Anterior cingulate cortex (tissue), 58 donors: ENCODE data around the gene SOX6.
A peak's percentile ranks its signal among the peaks of the same experiment; 100 is the strongest.
"Not testable (repeated sequence)": the region's sequence is repeated elsewhere in the genome, so short reads cannot be mapped to it uniquely, and the experiment has no call there.

ENCODE experiments used
- DNase-seq, 58 donors: peaks; one replicate each; lab custom pipeline; 2025; lab: John Stamatoyannopoulos, UW

The SOX6 gene

DNA sequence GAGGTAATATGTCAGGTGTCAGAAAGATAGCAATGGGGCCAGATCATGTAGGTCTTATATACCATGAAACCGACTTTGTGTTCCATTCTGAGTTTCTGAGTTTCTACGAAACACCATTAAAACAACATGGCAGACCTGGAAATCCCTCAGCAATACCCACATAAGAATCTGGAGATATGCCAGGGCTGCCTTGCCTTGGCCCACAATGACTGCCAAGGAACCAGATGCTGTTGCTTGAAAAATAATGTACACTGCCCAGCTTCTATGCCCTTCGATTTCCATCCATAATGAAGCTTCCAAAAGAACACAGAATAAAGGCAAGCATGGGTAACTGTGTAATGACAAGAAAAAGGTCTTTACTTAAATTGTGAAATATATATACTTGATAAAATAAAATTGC lies 277.4 kb downstream of the SOX6 start:
- no peak for DNase-seq

DNA sequence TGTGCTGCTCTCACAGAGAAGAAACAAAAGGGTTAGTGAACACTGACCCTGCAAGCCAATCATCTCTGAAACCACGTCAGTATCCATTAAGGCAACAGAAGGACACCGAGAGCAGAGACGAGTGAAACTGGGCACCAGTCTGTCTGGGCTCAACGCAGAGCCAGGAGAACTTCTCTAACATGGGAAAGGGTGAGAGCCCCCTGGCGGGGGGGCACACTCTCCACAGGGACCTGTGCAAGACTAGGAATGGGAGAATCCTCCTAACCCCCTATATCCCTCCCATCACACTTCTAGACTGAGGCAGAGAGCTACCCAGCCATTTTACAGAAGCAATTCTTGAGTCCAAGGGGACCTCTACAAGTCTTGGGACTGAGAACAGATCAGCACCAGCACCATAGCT lies 285.8 kb downstream of the SOX6 start:
- DNase-seq, result no peak

DNA sequence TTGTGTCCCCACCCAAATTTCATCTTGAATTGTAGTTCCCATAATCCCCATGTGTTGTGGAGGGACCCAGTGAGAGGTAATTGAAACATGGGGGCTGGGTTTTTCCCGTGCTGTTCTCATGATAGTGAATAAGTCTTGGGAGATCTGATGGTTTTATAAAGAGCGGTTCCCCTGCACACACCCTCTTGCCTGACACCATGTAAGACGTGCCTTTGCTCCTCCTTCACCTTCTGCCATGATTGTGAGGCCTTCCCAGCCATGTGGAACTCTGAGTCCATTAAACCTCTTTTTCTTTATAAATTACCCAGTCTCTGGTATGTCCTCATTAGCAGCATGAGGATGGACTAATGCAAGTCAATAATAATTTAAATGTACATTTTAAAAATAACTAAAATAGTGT lies 289.1 kb downstream of the SOX6 start:
- DNase-seq, result not testable (repeated sequence)

DNA sequence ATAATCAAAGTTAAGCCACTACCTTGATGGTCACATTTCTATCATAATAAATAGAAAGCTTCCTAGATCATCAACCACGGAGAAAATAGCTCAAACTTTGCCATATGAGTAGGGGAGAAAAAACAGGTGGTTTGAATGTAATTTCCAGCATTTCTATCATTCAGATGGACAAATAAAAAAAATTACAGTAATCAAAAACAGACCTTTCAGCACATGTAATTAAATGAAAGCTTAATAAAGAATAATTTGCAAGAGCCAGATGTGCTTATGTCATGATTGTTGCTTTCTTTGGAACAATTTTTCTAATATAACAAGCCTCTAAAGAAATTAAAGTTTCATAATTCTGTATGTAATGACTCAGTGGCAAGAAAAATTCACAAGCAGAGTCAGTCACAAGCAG lies 297.0 kb downstream of the SOX6 start:
- no peak for DNase-seq

DNA sequence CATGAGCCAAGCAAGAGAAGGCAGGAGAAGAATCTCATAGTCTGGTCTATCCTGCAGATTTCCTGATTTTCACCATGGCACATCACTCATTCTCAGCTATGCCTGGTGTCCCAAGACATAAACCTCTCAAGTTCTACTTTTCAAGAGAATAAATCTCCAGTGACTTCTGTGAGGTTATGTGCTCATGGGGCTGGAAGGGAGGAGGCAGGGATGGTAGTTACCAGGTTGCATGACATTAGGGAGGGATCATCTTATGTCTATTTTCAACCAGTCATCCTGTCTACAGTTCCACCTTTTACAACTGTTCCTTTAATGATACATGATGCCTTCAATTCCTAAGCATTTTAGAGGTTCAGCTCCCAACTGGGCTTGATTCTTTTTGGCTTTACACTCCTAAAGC lies 297.7 kb downstream of the SOX6 start:
- no peak for DNase-seq

DNA sequence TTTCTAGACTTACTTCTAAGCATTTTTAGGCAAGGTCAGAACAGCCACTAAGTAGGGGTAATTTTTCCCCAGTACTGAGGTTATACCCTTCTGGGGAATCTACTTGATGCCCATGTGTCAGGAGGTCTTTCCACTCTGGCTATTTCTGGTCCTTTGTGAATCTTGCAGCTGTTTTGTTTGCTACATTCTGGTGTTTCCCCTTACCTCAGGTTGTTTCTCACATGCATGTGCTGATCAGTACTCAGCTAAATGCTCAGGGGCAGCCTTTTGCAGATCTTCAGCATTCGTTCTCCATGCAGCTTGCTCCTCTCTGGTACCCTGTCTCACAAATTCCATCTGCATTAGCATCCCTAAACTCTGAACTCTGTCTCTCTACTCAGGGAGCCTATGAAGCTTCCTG lies 303.6 kb downstream of the SOX6 start:
- DNase-seq, result no peak

DNA sequence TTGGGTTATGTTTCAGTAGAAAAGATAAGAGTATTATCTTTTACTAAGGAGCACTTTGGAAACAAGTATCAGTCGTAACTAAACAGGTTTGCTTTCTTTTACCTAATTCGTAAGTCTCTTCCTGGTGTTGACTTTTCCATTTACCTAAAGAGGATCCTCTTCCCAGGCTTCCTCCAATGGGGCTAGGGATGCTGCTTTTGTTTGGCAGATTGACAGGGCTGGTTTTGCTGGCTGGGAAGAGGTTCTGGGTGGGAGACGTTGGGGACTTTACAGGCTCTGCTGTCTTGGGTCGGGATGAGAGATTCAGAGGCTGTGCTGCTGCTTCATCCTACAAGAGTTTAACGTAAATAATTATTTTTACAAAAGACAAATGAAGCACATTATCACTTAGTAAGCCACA lies 306.7 kb downstream of the SOX6 start:
- DNase-seq, result no peak

DNA sequence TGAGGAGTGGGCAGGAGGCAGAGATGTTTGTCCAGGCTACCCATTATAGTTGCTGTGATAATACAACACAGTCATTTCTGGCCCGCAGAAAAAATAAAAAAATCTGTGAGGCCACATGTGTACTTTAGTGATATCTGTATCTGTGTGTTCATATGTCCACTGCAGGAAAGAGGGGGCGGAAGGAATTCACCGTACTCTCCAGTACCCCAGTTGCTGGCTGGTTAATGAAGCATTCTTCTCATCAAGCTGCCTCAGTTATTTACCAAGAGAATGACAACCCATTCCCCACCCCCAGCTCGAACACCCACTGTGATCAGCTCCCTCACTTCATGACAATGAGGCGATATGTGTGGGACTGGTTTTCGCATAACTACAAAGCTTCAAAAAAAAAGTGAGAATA lies 309.3 kb downstream of the SOX6 start:
- no peak for DNase-seq

DNA sequence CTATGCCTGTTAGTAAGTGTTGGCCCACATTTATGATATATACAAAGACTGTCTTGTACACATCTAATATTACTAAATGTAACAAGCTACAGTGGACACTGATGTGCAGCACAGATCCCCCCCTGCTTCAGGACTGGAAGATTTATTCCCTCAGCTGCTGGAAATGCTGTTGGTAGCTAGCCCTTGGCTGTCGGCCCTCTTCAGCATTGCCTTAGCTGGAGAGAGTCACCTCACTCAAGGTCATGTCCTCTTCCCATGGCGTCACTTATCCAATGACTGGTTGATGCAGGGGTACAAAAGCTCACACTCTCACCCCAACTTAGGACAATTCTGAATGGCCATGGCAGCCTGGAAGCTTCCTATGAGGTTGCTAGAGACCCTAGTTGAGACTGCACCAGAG lies 312.7 kb downstream of the SOX6 start:
- peak in 1 of 58 donors; percentile 3 for DNase-seq

DNA sequence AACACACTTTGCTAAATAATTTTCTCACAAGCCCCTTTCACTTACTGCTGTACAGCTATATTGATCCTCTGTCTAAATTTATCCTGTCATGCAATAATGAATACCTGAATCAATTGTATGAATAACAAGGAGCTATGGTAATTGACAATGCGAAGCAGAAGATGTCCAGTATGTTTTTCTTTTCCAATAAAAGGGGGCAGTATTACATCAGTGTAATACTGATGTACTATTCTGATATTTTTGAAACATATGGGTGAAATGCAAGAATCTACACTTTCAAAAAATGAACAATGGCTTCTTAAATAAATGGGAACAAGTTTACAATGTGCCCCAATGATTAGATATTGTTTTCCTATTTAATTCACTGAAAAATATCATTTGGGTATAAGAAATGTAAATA lies 315.1 kb downstream of the SOX6 start:
- DNase-seq, result no peak

DNA sequence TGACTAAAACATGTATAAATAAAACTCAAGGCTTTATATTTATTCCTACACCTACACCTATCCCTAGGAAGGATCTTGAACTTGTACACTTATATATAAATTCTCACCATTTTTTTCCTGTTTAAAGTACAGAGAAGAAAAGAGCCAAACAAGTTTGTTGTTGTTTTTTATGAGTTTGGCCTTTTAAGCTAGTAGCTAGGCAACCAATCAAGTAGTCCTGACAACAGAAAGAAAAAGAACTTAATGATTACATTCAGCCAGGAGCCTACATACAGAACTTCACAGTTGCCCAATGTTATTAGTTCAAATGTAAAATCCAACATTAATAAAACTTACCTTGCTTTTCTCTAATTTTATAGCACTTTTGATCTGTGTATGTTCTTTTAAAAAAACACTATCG lies 316.2 kb downstream of the SOX6 start:
- DNase-seq, result no peak

DNA sequence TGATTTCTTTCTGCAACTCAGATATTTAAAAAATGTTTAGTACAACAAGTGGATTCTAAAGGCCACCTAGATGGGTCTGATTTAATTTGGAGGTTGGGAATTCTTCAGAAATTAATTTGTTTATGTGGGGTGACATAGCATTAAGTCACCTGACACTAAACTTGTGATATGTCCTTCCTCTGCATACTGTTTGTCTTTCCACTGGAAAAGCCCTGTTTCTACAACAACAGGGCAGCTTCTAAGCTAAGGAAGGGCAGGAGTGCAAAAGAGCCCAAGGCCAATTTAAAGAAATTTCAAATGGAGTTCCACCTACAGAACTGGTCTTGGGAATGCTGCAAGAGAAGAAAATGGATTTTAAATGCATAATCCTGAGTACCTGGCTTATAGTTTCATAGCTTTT lies 319.2 kb downstream of the SOX6 start:
- DNase-seq, result no peak

DNA sequence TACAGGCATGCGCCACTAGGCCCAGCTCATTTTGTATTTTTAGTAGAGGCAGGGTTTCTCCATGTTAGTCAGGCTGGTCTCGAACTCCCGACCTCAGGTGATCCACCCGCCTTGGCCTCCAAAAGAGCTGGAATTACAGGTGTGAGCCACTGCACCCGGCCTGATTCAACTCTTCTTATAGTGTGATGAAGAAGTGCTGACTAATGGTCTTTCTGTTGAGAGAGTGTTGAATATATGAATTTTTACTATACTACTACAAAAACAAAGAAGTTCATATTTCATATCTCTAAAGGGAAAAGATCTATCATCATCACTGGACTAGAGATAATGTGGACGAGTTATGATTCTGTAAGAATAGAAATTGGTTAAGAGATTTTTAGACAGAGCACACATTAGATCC lies 320.1 kb downstream of the SOX6 start:
- DNase-seq, result no peak

DNA sequence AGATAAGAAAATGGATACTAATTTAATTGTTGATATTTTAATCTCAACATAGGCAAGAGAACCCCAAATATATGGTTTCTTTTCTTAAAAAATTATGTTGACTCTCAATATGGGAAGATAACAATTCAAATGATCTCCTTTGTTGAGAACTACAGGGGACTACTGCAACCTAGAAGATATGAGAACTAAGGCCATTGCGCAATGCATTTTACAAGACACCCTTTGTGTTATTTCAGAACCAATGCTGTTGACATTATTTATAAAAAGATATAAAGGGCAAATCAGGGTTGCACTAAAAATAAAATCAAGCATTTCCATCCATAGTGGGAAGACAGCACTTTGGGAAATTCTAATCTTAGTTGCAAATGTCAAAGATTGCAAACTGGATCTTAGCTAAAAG lies 322.3 kb downstream of the SOX6 start:
- DNase-seq, result no peak

DNA sequence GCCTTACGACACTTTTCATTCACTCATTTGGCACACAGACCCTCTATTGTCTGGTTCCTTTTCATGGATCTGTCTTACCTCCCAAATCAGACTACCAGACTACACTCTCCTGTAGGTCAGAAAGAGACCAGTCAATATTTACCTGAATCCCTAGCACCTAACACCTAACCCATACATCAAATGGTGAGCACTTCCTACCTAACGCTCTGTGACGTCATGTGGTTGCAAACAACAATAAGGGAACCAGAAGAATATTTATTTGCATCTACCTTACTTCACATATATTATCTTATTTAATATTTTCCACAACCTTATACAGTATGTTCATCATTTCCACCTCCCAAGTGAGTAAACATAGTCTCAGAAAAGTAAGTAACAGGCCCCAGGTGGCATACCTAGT lies 323.4 kb downstream of the SOX6 start:
- DNase-seq, result no peak

DNA sequence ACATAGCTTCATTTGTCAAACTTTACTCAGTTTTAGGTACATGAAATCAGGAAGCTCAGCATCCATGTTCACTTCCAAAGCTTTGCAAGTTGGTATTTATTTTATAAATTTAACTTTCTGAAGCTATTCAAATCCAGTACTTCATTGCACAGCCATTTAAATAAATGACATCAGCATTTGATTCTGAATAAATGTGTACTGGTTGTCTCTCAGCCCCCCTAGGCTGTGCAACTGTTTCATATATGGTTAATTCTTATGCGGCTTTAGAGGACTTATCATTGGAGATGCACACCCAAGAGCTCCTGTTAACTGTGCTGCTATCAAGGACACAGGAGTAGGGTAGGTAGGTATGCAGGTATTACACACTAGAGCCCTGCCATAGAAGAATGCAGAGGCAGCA lies 325.1 kb downstream of the SOX6 start:
- no peak for DNase-seq

DNA sequence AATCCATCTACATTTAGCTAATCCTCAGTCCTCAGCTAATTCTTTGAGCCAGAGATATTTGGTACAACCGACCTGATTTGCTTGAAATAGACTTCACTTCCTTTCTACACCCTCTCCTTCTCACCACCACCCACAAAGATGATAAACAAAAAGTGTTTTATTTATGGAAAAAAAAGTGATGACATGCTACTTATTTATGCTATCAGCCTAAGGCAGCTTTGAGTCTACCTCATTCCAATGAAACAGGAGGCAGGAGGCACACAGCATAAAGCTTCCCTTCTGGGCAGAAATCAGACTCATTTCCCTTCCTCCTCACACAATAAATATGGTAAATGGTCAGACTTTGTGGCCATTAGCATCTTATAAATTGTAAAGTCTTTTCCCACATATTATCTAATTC lies 325.7 kb downstream of the SOX6 start:
- DNase-seq, result no peak

DNA sequence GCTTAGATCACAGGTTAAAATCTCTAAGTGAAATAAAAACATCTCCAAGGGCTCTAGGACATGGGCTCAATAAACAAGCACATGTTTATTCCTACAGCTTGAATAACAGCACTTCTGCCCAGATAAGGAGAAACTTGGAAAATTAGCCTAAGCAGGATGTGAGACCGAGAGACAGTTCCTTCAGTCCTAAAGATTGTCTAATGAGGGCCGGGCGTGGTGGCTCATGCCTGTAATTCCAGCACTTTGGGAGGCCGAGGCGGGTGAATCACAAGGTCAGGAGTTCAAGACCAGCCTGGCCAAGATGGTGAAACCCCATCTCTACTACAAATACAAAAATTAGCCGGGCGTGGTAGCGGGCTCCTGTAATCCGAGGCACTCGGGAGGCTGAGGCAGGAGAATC lies 327.2 kb downstream of the SOX6 start:
- DNase-seq, result not testable (repeated sequence)

DNA sequence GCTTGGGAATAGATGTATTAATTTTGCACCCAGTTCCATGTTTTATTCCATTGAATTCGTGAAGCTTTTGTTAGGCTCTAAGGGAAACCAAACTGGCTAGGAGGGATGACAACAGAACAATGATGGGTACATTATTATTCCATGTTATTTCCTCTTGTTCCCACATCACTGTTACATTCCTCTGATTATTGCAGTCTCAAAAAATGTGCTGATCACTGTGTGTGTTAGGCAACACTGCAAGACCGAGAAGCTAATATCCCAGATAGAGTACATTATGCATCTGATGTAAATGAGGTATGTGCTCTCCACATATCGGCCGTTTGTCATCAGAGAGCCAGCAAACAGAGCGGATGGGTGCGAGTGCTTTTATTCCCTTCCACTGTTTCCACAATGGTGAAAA lies 327.9 kb downstream of the SOX6 start:
- no peak for DNase-seq

DNA sequence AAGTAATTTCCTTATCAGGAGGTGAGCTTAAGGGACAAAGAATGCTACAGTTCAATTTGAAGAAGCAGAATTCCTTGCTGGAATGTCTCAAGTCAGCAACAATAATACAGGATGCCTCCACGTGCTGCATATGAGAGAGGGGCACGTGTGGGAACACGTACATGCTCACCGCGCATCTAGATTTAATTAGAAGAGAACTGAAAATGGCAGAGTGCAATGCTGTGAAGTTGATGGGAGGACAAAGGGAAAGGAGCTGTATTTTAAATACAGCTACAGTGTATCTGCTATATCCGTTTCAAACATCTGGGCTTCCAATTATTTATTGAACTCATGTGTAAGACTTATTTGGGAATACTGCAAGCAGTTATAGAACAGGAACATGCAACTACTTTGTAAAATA lies 328.7 kb downstream of the SOX6 start:
- no peak for DNase-seq

DNA sequence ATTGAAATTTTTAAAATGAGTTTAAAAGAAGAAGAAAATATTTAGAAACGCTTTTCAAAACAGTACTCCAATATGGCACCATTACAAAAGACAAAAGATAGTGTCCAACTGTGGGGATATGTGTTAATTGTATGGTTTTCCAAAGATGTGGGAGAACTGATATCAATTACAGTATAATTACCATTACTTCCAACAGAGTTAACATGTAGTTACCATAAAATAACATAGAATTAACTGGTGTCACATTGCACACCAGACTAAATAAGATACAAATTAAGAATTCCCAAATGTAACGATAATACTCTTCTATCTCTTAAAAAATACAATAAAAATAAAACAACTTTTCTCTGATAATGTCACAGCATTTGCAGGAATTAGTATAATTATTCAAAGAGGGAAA lies 329.5 kb downstream of the SOX6 start:
- DNase-seq, result no peak

DNA sequence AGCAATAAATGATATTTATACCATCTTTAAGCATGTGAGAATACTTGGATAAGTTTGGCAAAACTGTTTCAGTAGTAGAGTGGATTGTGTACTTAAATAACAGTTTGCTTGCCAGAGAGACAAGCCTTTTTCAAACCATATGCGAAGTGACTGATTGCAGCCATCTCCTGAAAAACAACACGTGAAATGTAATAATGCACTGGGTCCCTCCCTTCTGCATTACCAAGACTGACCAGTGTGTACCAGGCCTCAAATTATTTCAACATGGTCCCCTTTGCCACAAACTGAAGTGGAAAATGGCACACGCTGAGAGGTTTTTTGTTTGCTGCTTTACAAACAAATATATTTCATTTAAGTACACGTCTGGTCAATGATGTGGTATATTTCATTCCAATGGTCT lies 337.4 kb downstream of the SOX6 start:
- no peak for DNase-seq

DNA sequence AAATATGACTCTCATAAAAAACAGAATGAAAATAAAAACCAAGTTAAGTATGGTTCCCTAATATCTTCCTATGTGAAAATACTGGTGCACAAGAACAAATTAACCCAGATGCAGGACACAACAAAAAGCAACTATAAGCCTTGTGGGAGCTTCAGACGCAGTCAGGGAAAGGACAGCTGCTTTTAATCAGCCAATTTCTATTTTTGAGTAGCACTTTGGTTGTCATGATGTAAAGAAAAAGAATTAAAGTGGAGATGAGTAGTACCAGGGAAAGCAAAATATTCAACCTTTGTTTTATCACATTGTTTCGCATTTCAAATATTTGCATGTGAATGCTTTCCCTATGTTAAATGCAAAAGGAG lies 339.9 kb downstream of the SOX6 start:
- DNase-seq, result no peak
